Keratinocyte (primary cell): ENCODE results near the gene HIVEP2.

ENCODE experiments used
- EZH2 ChIP-seq: IDR thresholded peaks from one replicate; pipeline ENCODE4 v1.6.1; 2012; ENCODE audit warnings: inconsistent platforms, mild to moderate bottlenecking, low read length, moderate library complexity
- TF ChIP-seq, protein P1 (sequence below), 3 experiments: IDR thresholded peaks in 1 of 3; conservative IDR thresholded peaks in 1 of 3; optimal IDR thresholded peaks in 1 of 3; 2 replicates in 2 of 3; 3 replicates in 1 of 3; pipeline versions ENCODE3 to v1.5.1; 2011; ENCODE audit warnings: low read length in 3 of 3, mild to moderate bottlenecking in 3 of 3, moderate library complexity in 2 of 3, control low read depth in 1 of 3, inconsistent platforms in 1 of 3; ENCODE audit not compliant: insufficient read depth in 2 of 3; ENCODE audit errors: extremely low read depth in 1 of 3

DNA sequence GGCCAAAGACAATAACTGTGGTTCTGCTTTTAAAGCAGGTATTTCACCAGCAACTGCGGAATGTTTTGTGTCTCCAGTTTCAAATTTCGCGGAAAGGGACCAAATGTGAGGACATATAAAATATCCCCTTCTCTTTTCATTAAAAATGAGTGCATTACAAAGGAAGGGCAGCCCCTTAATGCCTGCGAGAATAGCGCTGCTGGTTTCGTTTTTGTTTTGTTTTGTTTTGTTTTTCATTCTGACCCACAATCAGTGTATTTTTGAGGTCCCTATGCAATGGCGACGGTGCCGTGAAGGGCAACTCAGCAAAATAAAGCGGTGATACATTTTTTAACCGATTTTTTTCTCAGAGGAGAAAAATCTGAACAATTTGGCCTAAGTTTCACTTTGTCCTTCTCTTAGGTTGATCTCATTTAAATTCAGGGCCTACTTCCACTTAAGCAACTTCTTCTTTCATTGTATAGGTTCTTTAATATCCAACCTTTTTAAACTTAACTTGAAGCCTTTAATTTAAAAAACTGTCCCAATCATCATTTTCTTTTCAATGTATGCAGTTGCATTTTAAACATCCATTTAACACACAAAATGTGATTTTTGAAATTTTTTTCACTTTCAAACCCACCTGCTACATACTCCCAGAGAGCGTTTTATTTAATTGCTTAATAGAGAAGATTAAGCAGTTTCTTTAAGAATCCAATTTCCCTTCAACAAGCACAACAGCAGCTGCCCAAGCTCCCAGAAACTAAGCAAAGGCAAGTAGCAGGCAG, 2.9 kb upstream of the HIVEP2 start:
- TF ChIP-seq, protein P1, sequence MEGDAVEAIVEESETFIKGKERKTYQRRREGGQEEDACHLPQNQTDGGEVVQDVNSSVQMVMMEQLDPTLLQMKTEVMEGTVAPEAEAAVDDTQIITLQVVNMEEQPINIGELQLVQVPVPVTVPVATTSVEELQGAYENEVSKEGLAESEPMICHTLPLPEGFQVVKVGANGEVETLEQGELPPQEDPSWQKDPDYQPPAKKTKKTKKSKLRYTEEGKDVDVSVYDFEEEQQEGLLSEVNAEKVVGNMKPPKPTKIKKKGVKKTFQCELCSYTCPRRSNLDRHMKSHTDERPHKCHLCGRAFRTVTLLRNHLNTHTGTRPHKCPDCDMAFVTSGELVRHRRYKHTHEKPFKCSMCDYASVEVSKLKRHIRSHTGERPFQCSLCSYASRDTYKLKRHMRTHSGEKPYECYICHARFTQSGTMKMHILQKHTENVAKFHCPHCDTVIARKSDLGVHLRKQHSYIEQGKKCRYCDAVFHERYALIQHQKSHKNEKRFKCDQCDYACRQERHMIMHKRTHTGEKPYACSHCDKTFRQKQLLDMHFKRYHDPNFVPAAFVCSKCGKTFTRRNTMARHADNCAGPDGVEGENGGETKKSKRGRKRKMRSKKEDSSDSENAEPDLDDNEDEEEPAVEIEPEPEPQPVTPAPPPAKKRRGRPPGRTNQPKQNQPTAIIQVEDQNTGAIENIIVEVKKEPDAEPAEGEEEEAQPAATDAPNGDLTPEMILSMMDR (optimal IDR thresholded peaks at IDR 0.05 in 1 of 3, IDR thresholded peaks at IDR 0.05 in 1 of 3, conservative IDR thresholded peaks at IDR 0.05 in 1 of 3; ENCODE audit: extremely low read depth in 1 of 3, insufficient read depth in 2 of 3, low read length in 3 of 3): no peak
- no peak for TF ChIP-seq EZH2
